GF-D8 (cell line): ENCODE results near the gene ATE1.

ENCODE experiments used
- DNase-seq: peaks from one replicate; lab custom pipeline; 2025; lab: John Stamatoyannopoulos, UW

ATE1 gene

GRCh38 chr10:121695731-121696464 lies 231.9 kb downstream of the ATE1 start:
- DNase-seq, result no peak

- DNase-seq, result no peak
Measured at GRCh38 chr10:121694966-121695643, 232.7 kb downstream of the ATE1 start.

DNA sequence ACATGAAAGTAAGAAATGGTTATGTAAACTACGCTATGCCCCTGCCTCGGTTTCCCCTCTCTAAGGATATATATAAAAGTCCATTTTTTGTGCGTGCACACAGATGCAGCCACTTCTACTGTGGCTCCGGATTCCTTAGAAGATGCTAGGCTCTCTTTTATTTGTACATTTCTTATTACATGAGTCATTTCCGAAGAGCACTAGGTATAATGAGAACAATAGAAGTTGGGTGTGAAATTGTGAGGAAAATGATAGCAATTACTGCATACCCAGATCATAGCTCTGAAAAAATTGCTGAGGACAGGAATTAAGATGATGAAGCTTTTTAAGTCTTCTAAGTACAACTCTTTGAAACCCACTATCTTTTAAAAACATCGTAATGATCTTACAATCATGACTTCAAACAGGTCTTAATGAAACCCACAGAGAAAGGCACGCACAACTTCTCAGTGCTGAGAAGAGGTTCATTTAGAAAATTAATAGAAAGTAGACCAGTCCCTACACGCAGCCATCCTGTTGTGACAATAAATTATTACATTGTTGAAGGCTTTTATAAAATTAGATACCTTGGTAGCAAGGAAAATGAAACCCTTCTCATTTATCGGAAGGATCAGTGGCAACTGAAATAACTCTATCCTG lies 233.4 kb downstream of the ATE1 start:
- DNase-seq, result no peak

GRCh38 chr10:121692626-121693025 lies 235.2 kb downstream of the ATE1 start:
- DNase-seq, result no peak

DNA sequence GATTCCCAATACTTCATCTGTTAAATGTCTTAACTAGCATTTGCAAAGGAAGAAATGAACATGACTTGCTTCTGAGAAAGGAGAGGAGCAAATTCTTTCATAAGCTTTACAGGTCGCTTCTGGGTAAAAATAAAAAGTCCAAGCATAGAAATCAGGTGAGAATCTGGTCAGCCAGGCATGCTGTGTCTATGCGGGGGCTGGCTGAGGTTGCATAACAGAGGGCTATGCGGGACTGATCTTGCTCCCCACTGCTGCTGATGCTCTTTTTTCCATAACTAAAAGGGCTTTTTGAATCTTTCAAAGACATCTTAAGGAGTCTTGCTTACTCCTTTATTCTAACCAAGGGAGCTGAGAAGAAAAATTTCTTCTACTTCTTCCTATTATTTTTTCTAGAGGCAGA lies 236.9 kb downstream of the ATE1 start:
- no peak for DNase-seq
